HG03378 (cell line): ENCODE results near the gene DSC3.
"Not testable (repeated sequence)": the region's sequence is repeated elsewhere in the genome, so short reads cannot be mapped to it uniquely, and the experiment has no call there.

Experiments used
- ATAC-seq: cut with Tn5 transposase; IDR thresholded peaks from one replicate; pipeline ENCODE4 v1.9.1; 2021; ENCODE audit warnings: mild to moderate bottlenecking, moderate library complexity; ENCODE audit not compliant: unreplicated experiment

Gene DSC3

DNA sequence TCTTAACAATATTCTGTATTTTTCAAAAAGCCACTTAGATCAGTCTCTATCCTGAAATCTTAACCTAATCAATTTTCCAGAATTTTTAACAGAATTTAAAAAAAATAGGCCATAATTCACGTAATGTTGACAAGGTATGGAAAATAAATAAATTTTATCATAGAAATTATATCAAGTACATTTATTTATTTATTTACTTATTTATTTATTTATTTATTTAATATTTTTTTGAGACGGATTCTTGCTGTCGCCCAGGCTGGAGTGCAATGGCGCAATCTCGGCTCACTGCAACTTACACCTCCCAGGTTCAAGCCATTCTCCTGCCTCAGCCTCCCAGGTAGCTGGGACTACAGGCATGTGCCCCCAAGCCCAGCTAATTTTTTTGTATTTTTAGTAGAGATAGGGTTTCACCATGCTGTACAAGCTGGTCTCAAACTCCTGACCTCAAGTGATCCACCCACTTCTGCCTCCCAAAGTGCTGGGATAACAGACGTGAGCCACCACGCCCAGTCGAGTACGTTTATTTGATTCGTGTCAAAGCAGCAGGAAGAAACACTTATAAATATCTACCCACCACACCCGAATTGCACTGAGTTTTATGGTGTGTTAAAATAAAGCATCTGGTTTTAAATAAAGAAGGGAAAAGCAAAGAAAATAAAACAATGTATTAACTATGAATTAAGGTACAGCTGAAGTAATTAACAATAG, 60.1 kb downstream of the DSC3 start:
- ATAC-seq = no peak

DNA sequence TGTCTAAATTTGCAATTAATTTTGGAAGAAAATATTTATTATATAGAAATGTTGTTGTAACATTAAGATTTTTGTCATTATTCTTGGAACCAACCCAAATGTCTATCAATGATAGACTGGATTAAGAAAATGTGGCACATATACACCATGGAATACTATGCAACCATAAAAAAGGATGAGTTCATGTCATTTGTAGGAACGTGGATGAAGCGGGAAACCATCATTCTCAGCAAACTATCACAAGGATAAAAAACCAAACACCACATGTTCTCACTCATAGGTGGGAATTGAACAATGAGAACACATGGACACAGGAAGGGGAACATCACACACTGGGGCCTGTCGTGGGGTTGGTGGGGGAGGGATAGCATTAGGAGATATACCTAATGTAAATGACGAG, 64.5 kb downstream of the DSC3 start:
- not testable (repeated sequence) for ATAC-seq

GRCh38 chr18:30971338-30971956, 71.1 kb downstream of the DSC3 start:
- ATAC-seq = peak; percentile 83

DNA sequence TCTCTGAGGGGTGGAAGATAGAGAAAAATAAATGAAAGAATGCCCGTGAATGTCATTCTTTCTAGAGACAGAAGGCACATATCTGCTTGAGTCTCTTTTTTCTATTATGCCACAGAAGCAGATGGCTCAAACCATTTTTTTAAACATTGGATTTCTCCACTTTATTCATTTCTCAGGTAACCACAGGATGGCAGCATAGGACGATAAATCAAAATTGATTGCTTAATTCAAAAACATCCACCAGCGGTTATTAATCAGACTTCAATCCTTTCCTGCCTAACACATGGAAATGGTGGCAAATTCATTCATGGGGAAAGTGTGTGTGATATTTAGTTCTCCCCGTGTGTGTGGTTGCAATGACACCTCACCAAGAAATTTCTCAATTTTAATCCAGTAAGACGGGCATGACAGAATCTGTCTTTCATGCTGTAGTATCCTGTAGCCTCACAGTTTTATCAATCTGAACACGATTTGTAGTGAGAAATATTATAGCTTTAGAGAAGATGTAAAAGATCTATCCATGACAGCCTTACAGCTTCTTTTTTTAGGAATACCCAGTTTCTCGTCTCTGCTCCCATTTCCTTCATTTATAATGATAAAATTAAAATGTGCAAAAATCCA, 72.2 kb downstream of the DSC3 start:
- no peak for ATAC-seq

DNA sequence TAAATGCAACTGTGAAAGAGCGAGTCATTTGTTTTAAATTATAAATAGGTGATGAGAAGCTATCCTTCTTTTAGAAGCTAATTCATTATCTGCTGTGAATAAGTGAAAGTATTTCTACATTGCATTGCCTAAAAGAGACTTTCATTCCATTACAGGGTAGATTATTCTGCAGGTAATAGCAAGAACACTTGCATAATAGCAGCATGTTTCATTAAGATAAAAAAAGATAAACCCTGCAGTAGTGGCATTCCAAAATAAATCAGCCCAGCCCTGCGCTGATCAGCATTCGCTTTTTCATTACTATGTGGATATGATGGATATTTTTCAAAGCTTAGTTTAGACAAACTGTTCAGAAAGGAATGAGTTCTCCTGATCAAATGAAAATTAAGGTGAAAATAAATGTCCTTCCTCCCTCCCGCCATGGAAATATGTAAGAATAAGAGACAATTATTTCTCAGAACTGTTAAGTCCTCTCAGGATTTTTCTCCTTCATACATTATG, 72.8 kb downstream of the DSC3 start:
- no peak for ATAC-seq

DNA sequence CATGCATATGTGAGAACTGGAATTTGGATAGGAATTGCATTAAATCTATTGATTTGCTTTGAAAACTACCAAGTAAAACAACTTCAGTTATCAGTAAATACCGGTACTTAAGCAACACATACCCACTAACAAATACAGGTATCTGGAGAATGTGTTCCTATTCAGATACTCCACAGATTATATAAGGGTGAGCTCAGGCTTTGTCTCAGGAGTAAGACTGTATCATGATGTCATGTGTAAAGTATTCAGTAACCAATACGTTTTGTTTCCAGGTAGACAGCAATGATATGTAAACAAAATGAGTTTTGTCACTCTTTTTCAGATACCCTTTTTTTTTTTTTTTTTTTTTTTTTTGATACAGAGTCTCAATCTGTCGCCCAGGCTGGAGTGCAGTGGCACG, 74.8 kb downstream of the DSC3 start:
- ATAC-seq = no peak

- ATAC-seq = no peak
Measured at GRCh38 chr18:30965237-30965636, 77.3 kb downstream of the DSC3 start.

- ATAC-seq = no peak
Measured at GRCh38 chr18:30960661-30961060, 81.9 kb downstream of the DSC3 start.

DNA sequence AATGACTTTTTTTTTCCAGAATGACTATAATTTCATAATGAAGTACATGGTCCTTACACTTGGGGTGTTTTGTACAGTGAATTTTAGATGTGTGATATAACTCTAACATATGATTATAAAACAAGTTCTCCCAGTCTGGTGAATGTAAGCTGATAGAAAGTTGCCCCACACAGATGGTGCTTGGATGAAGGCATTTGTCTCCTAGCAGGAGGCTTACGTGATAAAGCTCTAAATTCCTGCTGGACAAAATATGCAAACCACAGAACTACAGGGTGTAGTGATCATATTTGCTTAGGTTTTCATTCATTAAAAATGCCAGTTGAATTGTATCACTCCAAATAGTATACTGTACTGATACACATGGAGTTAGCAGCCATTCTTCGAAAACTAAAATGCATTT, 85.5 kb downstream of the DSC3 start:
- ATAC-seq = no peak

- no peak for ATAC-seq
Measured at GRCh38 chr18:30954262-30954661, 88.3 kb downstream of the DSC3 start.

GRCh38 chr18:30945761-30946160, 96.8 kb downstream of the DSC3 start:
- no peak for ATAC-seq

GRCh38 chr18:30944773-30945417, 97.6 kb downstream of the DSC3 start:
- no peak for ATAC-seq

DNA sequence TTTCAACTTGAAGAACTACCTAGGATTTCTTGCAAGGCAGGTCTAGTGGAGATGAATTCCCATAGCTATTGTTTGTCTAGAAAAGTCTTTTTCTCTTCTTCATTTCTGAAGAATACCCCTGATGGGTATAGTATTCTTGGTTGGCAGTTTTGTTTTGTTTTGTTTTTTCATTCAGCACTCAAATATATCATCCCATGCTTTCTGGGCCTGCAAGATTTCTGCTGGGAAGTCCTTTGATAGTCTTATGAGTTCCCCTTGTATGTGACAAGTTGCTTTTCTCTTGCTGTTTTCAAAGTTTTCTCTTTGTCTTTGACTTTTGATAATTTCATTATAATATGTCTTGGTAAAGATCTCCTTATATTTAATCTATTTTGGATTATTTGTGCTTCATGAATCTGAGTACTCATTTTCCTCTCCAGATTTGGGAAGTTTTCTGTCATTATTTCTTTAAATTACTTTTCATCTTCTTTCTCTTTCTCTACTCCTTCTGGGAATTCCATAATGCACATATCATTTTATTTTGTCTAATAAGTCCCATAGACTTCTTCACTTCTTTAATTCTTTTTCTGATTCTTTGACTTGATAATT, 101.5 kb downstream of the DSC3 start:
- ATAC-seq = no peak
